ENCODE data around the gene TMEM131. TPM values are rescaled to one million over a fixed set of nuclear protein-coding genes. Genes with fewer than 3 reads are reported as not detected.

Gene TMEM131
- total and polyA plus RNA-seq, 12 donors = 13.7 to 57.5 (median 34.0) TPM

GRCh38 chr2:97779141-97779540 is 216.6 kb downstream of the TMEM131 start:
- Histone ChIP-seq H3K4me3 (no peak overlapping the region), H3K9me3 (replicated peaks in 1 of 3) (no peaks in the 10 kb centered on the region), H3K27me3 (no peaks in the 10 kb centered on the region), H3K4me1 (replicated peaks in 1 of 2) (peaks cover 0 to 3% of the 10 kb centered on the region in 2 donors), H3K36me3 (replicated peaks in 1 of 2) (peaks cover 0 to 17% of the 10 kb centered on the region in 2 donors), H3K27ac (no peak overlapping the region)
- DNase-seq = no peak
- intact Hi-C loops (cut with DNase I) = no loop called here
- 87 to 95% (median 92%) methylated on average over 4 of the region's 4 CpGs for WGBS, 4 donors
- TF ChIP-seq POLR2A (IDR thresholded peaks at IDR 0.05) (no peak), CTCF (IDR thresholded peaks at IDR 0.05) (no peak)

DNA sequence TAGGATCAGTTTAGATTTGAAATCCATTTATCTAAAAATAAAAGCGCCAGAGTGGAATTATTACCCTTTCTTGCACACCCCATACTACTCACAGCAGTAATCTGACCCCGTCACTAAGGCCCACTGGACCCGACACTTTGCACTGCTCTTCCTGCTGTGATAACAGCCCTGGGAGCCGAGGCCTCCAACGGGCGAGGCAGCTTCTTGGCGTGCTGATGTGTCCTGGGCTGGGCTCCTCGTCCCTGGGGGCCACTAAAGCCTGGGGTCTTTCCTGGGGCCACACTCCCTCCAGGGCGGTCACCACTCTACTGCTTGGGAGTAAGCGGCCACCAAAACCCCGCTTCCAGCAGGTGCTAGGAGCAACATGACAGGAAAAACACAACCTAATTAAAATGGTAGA is 220.7 kb downstream of the TMEM131 start:
- TF ChIP-seq POLR2A (IDR thresholded peaks at IDR 0.05) = no peak
- no peak for TF ChIP-seq CTCF (IDR thresholded peaks at IDR 0.05)
- WGBS, 4 donors = 87 to 92% (median 88%) methylated on average over 10 to 11 of the region's 11 CpGs
- H3K36me3 ChIP-seq (replicated peaks in 1 of 2) = peaks cover 0 to 43% of the 10 kb centered on the region in 2 donors

DNA sequence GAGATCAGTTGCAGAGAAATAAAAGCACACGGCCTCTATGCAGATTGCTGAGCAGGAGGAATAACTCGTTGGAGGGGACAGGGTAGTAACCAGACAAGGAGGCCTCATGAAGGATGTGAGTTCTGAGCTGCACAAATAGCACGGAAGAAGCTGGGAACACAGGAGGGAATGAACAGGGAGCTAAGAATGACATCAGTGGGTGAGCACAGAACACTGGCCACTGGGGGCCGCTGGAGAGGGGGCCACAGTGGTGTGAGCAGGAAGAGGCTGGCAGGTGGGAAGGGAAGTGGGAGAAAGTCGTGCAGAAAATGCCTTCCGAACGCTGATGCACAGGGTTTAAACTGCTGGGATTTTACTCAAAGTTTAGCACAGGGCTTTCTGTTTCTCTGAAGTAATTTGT is 221.3 kb downstream of the TMEM131 start:
- intact Hi-C loops (cut with DNase I) = no loop called here
- no peaks in the 10 kb centered on the region for H3K9me3 ChIP-seq (replicated peaks in 1 of 3)
- H3K27ac ChIP-seq = no peak overlapping the region
- TF ChIP-seq CTCF (IDR thresholded peaks at IDR 0.05) (peak in 1 of 6 experiments; percentile 19), POLR2A (IDR thresholded peaks at IDR 0.05) (no peak)
- peaks cover 0 to 43% of the 10 kb centered on the region in 2 donors for H3K36me3 ChIP-seq (replicated peaks in 1 of 2)
- WGBS, 4 donors = 59 to 69% (median 64%) methylated on average over 7 of the region's 7 CpGs
- H3K27me3 ChIP-seq = no peaks in the 10 kb centered on the region
- no peak for DNase-seq
- H3K4me3 ChIP-seq = no peak overlapping the region
- no peaks in the 10 kb centered on the region for H3K4me1 ChIP-seq (replicated peaks in 1 of 2)

More for the DNA sequence above, 220.7 kb downstream of the TMEM131 start:
- H3K27me3 ChIP-seq = no peaks in the 10 kb centered on the region
- no peak for DNase-seq
- no peak overlapping the region for H3K4me3 ChIP-seq
- intact Hi-C loops (cut with DNase I) = no loop called here
- H3K27ac ChIP-seq = no peak overlapping the region
- no peaks in the 10 kb centered on the region for H3K9me3 ChIP-seq (replicated peaks in 1 of 3)
- no peaks in the 10 kb centered on the region for H3K4me1 ChIP-seq (replicated peaks in 1 of 2)

DNA sequence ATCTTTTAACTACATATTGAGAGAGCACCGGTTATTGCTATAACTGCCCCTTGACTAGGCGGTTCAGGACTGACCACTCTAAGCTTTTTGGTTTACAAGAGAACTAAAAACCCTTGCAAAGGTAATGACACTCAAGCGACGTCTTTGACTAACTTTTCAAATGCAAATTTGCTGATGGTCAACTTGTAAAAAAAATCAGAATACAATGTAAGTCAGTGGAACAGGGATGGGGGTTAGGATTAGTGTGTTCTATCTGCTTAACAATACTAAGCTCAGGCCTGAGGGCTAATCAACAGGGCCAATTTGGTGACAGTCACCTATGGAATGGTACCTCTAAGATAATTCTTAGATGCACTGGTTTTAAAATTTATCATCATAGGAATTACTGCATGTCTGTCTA is 225.3 kb downstream of the TMEM131 start:
- intact Hi-C loops (cut with DNase I) = no loop called here
- Histone ChIP-seq H3K27me3 (no peaks in the 10 kb centered on the region), H3K4me1 (replicated peaks in 1 of 2) (no peaks in the 10 kb centered on the region), H3K9me3 (replicated peaks in 1 of 3) (no peaks in the 10 kb centered on the region), H3K36me3 (replicated peaks in 1 of 2) (peaks cover 0 to 49% of the 10 kb centered on the region in 2 donors), H3K27ac (no peak overlapping the region), H3K4me3 (no peak overlapping the region)
- TF ChIP-seq CTCF (IDR thresholded peaks at IDR 0.05) (no peak), POLR2A (IDR thresholded peaks at IDR 0.05) (no peak)
- DNase-seq = no peak
- WGBS, 4 donors = 70 to 72% (median 71%) methylated on average over 4 of the region's 4 CpGs
